GM12878 (cell line): ENCODE results near the gene TMED6. TPM values are rescaled to one million over a fixed set of nuclear protein-coding genes. Genes with fewer than 3 reads are reported as not detected.

Experiments used
- ATAC-seq: fragments of 200-7000 bp; cut with Tn5 transposase; 3 replicates; pipeline ENCODE4 v1.9.1; 2020; ENCODE audit warnings: mild to moderate bottlenecking, moderate library complexity
- BruUV-seq: library from RNA; stranded (reverse); fragments of 400-500 nt; replicated peaks from 2 replicates; lab custom pipeline; 2021; lab: Mats Ljungman, UMichigan
- CTCF ChIA-PET: fragments of 300-600 bp; sonication (Branson Sonifier 250); formaldehyde crosslinking; extraction: SDS; loops from one replicate; lab custom pipeline; 2021; ENCODE audit warnings: inconsistent platforms; lab: Yijun Ruan, JAX
- POLR2A ChIA-PET: fragments of 350-600 bp; formaldehyde crosslinking; extraction: SDS; loops from one replicate; lab custom pipeline; 2021; ENCODE audit warnings: inconsistent platforms; lab: Charles Lee
- RAD21 ChIA-PET: fragments of 300-600 bp; sonication (Branson Sonifier 250); formaldehyde crosslinking; loops from one replicate; lab custom pipeline; 2023; ENCODE audit warnings: antibody characterized with exemption; ENCODE audit not compliant: unreplicated experiment; lab: Charles Lee
- SMC1A ChIA-PET: fragments of 300-600 bp; sonication (Branson Sonifier 250); formaldehyde crosslinking; loops from one replicate; lab custom pipeline; 2023; ENCODE audit not compliant: unreplicated experiment, uncharacterized antibody; lab: Charles Lee
- DNase-seq: peaks from one replicate; pipeline ENCODE4 v3.0.0-alpha.2; 2011; ENCODE audit warnings: low read depth, low spot score
- FAIRE-seq: peaks from 3 replicates; lab custom pipeline; 2011; peaks lifted over from hg19 to GRCh38; lab: Jason Lieb, UNC
- H2AFZ ChIP-seq: 2 replicates; pipeline ENCODE4 v1.6.0; 2011; ENCODE audit warnings: low read depth, low read length, control low read depth; ENCODE audit not compliant: control insufficient read depth
- H3K27ac ChIP-seq: 2 replicates; pipeline ENCODE4 v1.5.1; 2011; ENCODE audit warnings: control low read depth; ENCODE audit not compliant: control insufficient read depth, insufficient read depth
- H3K27me3 ChIP-seq, 2 experiments: replicated peaks in 1 of 2; 2 replicates each; pipeline versions ENCODE4 v1.6.0 to v1.6.1; 2011; ENCODE audit warnings: low read length in 1 of 2; ENCODE audit not compliant: control insufficient read depth in 2 of 2, insufficient read depth in 2 of 2
- H3K36me3 ChIP-seq, 2 experiments: 2 replicates each; pipeline ENCODE4 v1.5.1; 2011; ENCODE audit warnings: low read length in 1 of 2; ENCODE audit not compliant: control insufficient read depth in 2 of 2, insufficient read depth in 2 of 2
- H3K4me1 ChIP-seq: 2 replicates; pipeline ENCODE4 v1.6.1; 2011; ENCODE audit warnings: mild to moderate bottlenecking, low read length, moderate library complexity, mixed read lengths; ENCODE audit not compliant: control insufficient read depth, insufficient read depth
- H3K4me2 ChIP-seq: 2 replicates; pipeline ENCODE4 v1.6.0; 2011; ENCODE audit warnings: control low read depth; ENCODE audit not compliant: control insufficient read depth, insufficient read depth
- H3K4me3 ChIP-seq: fragments of 200-600 bp; sonication (generic); 2 replicates; pipeline ENCODE4 v1.5.1; 2016
- H3K79me2 ChIP-seq: 2 replicates; pipeline ENCODE4 v1.6.0; 2011; ENCODE audit warnings: low read length; ENCODE audit not compliant: control insufficient read depth, insufficient read depth
- H3K9ac ChIP-seq: 2 replicates; pipeline ENCODE4 v1.8.0; 2011; ENCODE audit warnings: low read length, control low read depth, mixed read lengths; ENCODE audit not compliant: control insufficient read depth, insufficient read depth
- H3K9me3 ChIP-seq: replicated peaks from 3 replicates; pipeline ENCODE4 v1.5.1; 2011; ENCODE audit warnings: mild to moderate bottlenecking, low read length; ENCODE audit not compliant: control insufficient read depth, insufficient read depth
- H4K20me1 ChIP-seq: 2 replicates; pipeline ENCODE4 v1.6.0; 2011; ENCODE audit not compliant: control insufficient read depth, insufficient read depth
- ASH2L ChIP-seq: fragments of 300-600, 200-600 bp; sonication (generic); IDR thresholded peaks from 2 replicates; pipeline ENCODE4 v1.6.1; 2017; ENCODE audit warnings: low read depth, mild to moderate bottlenecking, borderline replicate concordance
- EZH2 ChIP-seq: IDR thresholded peaks from 2 replicates; pipeline ENCODE4 v1.6.1; 2012; ENCODE audit warnings: low read depth, mild to moderate bottlenecking, control low read depth, inconsistent platforms, low read length, borderline replicate concordance; ENCODE audit not compliant: control insufficient read depth
- JUNB ChIP-seq: IDR thresholded peaks from 2 replicates; pipeline ENCODE4 v1.6.1; 2016; ENCODE audit warnings: antibody characterized with exemption, mild to moderate bottlenecking
- LARP7 ChIP-seq: fragments of 450-650 bp; IDR thresholded peaks from 2 replicates; pipeline ENCODE4 v1.6.1; 2017; ENCODE audit warnings: mild to moderate bottlenecking
- NFXL1 ChIP-seq: fragments of 450-650 bp; IDR thresholded peaks from 2 replicates; pipeline ENCODE4 v1.6.1; 2017; ENCODE audit warnings: antibody characterized with exemption, mild to moderate bottlenecking, borderline replicate concordance
- RUNX3 ChIP-seq: IDR thresholded peaks from 2 replicates; pipeline ENCODE4 v1.6.1; 2012; ENCODE audit warnings: low read length, inconsistent platforms
- TCF3 ChIP-seq: IDR thresholded peaks from 2 replicates; pipeline ENCODE4 v1.6.1; 2012; ENCODE audit warnings: low read depth, mild to moderate bottlenecking, low read length, borderline replicate concordance; ENCODE audit not compliant: insufficient read depth
- ZNF217 ChIP-seq: fragments of 450-650 bp; IDR thresholded peaks from 2 replicates; pipeline ENCODE4 v1.6.1; 2017; ENCODE audit warnings: antibody characterized with exemption, mild to moderate bottlenecking
- ZNF622 ChIP-seq: fragments of 450-650 bp; IDR thresholded peaks from 2 replicates; pipeline ENCODE4 v1.6.1; 2017; ENCODE audit warnings: mild to moderate bottlenecking, inconsistent platforms
- WGBS: methylation state at CpG from one replicate; pipeline ENCODE4 v1.1.6; 2016; ENCODE audit warnings: low lambda C conversion rate; ENCODE audit not compliant: insufficient replicate concordance, insufficient coverage; ENCODE audit errors: missing lambda C conversion rate; 5-methylcytosine and 5-hydroxymethylcytosine counted together
- in situ Hi-C: fragments of 300-500 bp; cut with MboI; formaldehyde crosslinking; loops from 9 replicates; pipeline ENCODE4 v1.14.3; 2018; ENCODE audit warnings: mixed read lengths
- intact Hi-C: fragments of 100-400 bp; cut with micrococcal nuclease; formaldehyde crosslinking; loops from one replicate; pipeline ENCODE4 v1.14.2; 2022; ENCODE audit not compliant: unreplicated experiment
- polyA plus RNA-seq, 11 experiments: library from polyadenylated mRNA; depleted of rRNA in 4 of 11; unstranded in 6 of 11; stranded (reverse) in 5 of 11; fragments of >200 nt; fragmentation: Nextera tagmentation in 4 of 11; fragmentation: Illumina TruSeq in 1 of 11; extraction: Ambion mirVana in 4 of 11; extraction: Trizol in 1 of 11; gene quantifications; 1 replicate in 1 of 11; 2 replicates in 10 of 11; pipeline versions ENCODE4 v1.2.1 to v1.2.3, GENCODE V29; 2011 to 2016; ENCODE audit warnings: inconsistent platforms in 2 of 11, missing spikeins in 2 of 11, low read depth in 1 of 11
- total RNA-seq, 4 experiments: library from RNA; depleted of rRNA in 3 of 4; stranded (reverse); fragments of >200 nt in 3 of 4; fragmentation: Illumina TruSeq in 1 of 4; extraction: Trizol in 1 of 4; gene quantifications; 2 replicates each; pipeline versions ENCODE4 v1.2.1 to v1.2.3, GENCODE V29; 2013 to 2021
- TF ChIP-seq, protein P1 (sequence below): IDR thresholded peaks from 2 replicates; pipeline ENCODE4 v1.6.1; 2012; ENCODE audit warnings: low read length, inconsistent platforms

TMED6 gene
- total and polyA plus RNA-seq, 10 of the 15 experiments (the other 5 are each of a cell fraction or from before 2014, with no cell fraction given): 0.27 to 1.7 (median 0.78) TPM

DNA sequence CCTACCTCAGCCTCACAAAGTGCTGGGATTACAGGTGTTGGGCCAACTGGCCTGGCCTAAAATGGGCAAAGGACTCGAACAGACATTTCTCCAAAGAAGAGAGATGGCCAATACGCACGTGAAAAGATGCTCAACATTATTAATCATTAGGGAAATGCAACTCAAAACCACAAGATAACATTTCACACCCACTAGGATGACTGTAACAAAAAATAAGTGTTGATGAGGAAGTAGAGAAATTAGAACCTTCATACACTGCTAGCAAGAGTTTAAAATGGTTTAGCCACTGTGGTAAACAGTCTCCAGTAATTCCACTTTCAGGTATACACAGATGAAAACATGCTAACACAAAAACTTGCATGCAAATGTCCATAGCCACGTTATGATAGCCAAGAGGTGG is 5.7 kb downstream of the TMED6 start (continued):
- TF ChIP-seq, protein P1, sequence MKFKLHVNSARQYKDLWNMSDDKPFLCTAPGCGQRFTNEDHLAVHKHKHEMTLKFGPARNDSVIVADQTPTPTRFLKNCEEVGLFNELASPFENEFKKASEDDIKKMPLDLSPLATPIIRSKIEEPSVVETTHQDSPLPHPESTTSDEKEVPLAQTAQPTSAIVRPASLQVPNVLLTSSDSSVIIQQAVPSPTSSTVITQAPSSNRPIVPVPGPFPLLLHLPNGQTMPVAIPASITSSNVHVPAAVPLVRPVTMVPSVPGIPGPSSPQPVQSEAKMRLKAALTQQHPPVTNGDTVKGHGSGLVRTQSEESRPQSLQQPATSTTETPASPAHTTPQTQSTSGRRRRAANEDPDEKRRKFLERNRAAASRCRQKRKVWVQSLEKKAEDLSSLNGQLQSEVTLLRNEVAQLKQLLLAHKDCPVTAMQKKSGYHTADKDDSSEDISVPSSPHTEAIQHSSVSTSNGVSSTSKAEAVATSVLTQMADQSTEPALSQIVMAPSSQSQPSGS: no peak
- TF ChIP-seq ZNF217: no peak
- TF ChIP-seq ZNF622: no peak
- no peak for TF ChIP-seq TCF3
- no peak for TF ChIP-seq JUNB
- no peak for TF ChIP-seq EZH2
- no peak for TF ChIP-seq LARP7
- TF ChIP-seq NFXL1: no peak
- no peak for TF ChIP-seq ASH2L

DNA sequence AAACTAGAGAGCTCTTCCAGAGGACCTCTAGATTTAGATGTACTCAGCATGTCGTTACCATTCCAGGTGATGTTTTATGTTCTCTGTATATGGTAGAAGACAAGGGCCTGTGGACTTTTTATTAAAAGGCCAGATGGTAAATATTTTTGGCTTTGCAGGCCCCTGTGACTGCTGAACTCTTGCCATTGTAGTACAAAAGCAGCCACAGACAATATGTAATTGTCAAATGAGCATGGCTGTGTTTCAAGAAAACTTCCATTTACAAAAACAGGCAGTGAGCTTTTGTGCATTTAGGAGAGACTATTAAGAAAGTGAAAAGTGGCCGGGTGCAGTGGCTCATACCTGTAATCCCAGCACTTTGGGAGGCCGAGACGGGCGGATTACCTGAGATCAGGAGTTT is 7.4 kb downstream of the TMED6 start:
- Histone ChIP-seq H3K27me3 (no peaks in the 10 kb centered on the region), H3K4me3 (no peak overlapping the region), H3K9me3 (no peaks in the 10 kb centered on the region), H3K36me3 (peaks cover 0 to 20% of the 10 kb centered on the region in 2 experiments; a peak in 3 of 4 replicates), H3K79me2 (peaks cover 30% of the 10 kb centered on the region), H3K27ac (no peak overlapping the region), H3K4me2 (no peak overlapping the region), H3K4me1 (peaks cover 14% of the 10 kb centered on the region), H3K9ac (no peak overlapping the region), H4K20me1 (peaks cover 4% of the 10 kb centered on the region), H2AFZ (no peak overlapping the region)
- no peak for TF ChIP-seq RUNX3
- in situ Hi-C loops (no loop called here), intact Hi-C loops (no loop called here)
- DNase-seq (no peak), ATAC-seq (no peak), FAIRE-seq (no peak)
- WGBS: 94% methylated on average over 5 of the region's 5 CpGs
- ChIA-PET RAD21 (no interaction called here), CTCF (no interaction called here), SMC1A (interaction anchor here (1.5 kb wide), 1 partner anchor 18 kb away, joined by 3 read pairs; no protein-coding TSS in a partner anchor), POLR2A (interaction anchor here (0.6 to 1.3 kb wide), 3 partner anchors 10 to 502 kb away, joined by 3 to 4 read pairs (median 3); no protein-coding TSS in a partner anchor)
- BruUV-seq: no TSS peak
